Measurements from ENCODE around the gene TNFSF4.

GRCh38 chr1:173213665-173214064 is 6.5 kb upstream of the TNFSF4 start:
- TF ChIP-seq GATA3 (IDR thresholded peaks at IDR 0.05; ENCODE audit: low read depth, low read length) (no peak), GATA2 (IDR thresholded peaks at IDR 0.05; ENCODE audit: low read depth, low read length) (no peak)

Measured in SH-SY5Y (cell line).